Fibroblast of lung (primary cell): ENCODE results near the gene LLCFC1.

Source experiments
- EZH2 ChIP-seq: IDR thresholded peaks from 2 replicates; pipeline ENCODE4 v1.5.1; 2012; ENCODE audit warnings: low read length, control low read depth, mild to moderate bottlenecking; ENCODE audit errors: missing control alignments
- TF ChIP-seq, protein P1 (sequence below), 2 donors: IDR thresholded peaks in 1 of 2; conservative IDR thresholded peaks in 1 of 2; 1 replicate in 1 of 2; 2 replicates in 1 of 2; pipeline ENCODE4 v1.5.1; 2011 to 2012; ENCODE audit warnings: low read length in 2 of 2, control low read depth in 1 of 2, inconsistent platforms in 1 of 2, low read depth in 1 of 2, mild to moderate bottlenecking in 1 of 2

DNA sequence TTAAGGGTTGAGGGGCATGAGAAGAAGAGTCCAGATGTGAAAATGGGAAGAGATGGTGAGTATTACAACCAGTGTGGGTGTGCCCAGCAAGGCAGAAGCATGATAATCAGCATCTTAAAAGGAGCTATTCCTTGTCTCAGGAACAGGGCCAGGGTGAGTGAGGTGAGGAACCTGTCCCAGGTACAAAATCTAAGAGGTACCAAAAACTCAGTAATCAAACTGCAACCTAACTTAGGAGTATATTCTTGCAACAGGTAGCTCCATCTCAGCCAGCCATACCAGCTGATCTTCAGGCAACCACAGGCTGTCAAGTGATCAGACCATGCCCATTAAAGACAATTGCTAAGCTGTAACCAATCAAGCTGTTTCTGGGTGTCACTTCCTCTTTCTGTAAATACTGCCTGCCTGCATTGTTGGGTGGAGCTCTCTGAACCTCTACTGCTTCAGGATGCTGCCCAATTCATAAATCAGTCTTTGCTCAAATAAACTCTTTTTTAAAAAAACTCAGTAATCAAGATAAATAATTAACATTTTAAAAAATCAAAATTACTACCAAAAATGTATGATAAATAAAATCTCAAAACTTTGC, 15.5 kb downstream of the LLCFC1 start:
- TF ChIP-seq, protein P1, sequence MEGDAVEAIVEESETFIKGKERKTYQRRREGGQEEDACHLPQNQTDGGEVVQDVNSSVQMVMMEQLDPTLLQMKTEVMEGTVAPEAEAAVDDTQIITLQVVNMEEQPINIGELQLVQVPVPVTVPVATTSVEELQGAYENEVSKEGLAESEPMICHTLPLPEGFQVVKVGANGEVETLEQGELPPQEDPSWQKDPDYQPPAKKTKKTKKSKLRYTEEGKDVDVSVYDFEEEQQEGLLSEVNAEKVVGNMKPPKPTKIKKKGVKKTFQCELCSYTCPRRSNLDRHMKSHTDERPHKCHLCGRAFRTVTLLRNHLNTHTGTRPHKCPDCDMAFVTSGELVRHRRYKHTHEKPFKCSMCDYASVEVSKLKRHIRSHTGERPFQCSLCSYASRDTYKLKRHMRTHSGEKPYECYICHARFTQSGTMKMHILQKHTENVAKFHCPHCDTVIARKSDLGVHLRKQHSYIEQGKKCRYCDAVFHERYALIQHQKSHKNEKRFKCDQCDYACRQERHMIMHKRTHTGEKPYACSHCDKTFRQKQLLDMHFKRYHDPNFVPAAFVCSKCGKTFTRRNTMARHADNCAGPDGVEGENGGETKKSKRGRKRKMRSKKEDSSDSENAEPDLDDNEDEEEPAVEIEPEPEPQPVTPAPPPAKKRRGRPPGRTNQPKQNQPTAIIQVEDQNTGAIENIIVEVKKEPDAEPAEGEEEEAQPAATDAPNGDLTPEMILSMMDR (conservative IDR thresholded peaks at IDR 0.05 in 1 of 2, IDR thresholded peaks at IDR 0.05 in 1 of 2; ENCODE audit: low read depth in 1 of 2, low read length in 2 of 2), result no peak
- no peak for TF ChIP-seq EZH2
